NCI-H226 (cell line): Measurements from ENCODE around the gene CHRNA10.
A peak's percentile ranks its signal among the peaks of the same experiment; 100 is the strongest.
"Not testable (repeated sequence)": the region's sequence is repeated elsewhere in the genome, so short reads cannot be mapped to it uniquely, and the experiment has no call there.

Source experiments
- DNase-seq: peaks from one replicate; pipeline ENCODE4 v3.0.0-alpha.2; 2015

CHRNA10 gene

GRCh38 chr11:3665336-3666022, 5.7 kb downstream of the CHRNA10 start:
- DNase-seq: no peak

- no peak for DNase-seq
These were observed 7.1 kb downstream of the CHRNA10 start for GRCh38 chr11:3664032-3664630.

DNA sequence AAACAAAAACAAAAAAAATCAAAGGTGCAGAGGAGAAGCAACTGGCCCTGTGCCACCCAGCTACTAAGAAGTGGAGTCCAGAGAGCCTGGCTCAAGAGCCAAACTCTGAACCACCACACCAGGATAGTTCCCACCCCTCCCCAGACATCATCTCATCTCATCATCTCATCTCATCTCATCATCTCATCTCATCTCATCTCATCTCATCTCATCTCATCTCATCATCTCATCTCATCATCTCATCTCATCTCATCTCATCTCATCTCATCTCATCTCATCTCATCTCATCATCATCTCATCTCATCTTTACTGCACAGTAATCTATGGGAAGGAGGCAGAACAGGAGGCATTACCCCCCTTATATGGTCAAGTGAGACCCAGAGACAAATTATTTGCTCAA, 8.3 kb downstream of the CHRNA10 start:
- no peak for DNase-seq

DNA sequence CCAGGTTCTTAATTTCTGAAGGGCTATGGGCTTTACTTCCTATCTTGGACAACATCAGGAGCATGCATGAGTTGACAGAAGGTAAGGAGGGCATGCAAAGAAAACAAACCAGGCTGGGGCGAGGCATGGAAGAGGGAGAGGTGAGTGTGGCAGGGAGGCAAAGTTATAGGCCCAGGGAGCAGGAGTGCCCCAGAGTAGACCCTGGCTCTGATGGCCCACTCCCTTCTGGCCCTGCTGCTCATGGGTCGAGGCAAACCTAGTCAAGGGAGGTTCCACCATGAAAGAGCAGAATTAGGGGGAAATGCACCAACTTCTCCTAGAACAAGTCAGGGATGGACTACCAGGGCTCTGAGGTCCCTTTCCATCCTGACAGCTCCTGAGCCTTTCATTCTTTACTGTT, 10.2 kb downstream of the CHRNA10 start:
- DNase-seq: no peak

- no peak for DNase-seq
These were observed 11.3 kb downstream of the CHRNA10 start for GRCh38 chr11:3659595-3660515.

- DNase-seq: no peak
These were observed 12.9 kb downstream of the CHRNA10 start for GRCh38 chr11:3658252-3658651.

GRCh38 chr11:3657331-3657730, 13.9 kb downstream of the CHRNA10 start:
- DNase-seq: not testable (repeated sequence)

GRCh38 chr11:3655547-3655946, 15.6 kb downstream of the CHRNA10 start:
- DNase-seq: no peak

GRCh38 chr11:3652514-3652913, 18.7 kb downstream of the CHRNA10 start:
- DNase-seq: not testable (repeated sequence)

DNA sequence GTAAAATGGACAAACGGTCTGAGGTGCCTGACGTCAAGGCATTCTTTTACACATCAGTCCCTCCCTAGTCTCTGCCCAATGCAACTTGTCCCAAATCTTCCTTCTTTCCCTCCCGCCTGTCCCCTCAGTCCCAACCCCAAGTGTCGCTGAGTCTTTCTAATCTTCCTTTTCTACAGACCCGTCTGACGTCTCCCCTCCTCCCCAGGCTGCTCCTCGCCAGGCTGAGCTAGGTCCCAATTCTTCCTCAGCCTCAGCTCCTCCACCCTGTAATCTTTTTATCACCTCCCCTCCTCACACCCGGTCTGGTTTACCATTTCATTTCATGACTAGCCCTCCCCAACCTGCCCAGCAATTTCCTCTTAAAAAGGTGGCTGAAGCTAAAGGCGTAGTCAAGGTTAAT, 21.8 kb downstream of the CHRNA10 start:
- not testable (repeated sequence) for DNase-seq

DNA sequence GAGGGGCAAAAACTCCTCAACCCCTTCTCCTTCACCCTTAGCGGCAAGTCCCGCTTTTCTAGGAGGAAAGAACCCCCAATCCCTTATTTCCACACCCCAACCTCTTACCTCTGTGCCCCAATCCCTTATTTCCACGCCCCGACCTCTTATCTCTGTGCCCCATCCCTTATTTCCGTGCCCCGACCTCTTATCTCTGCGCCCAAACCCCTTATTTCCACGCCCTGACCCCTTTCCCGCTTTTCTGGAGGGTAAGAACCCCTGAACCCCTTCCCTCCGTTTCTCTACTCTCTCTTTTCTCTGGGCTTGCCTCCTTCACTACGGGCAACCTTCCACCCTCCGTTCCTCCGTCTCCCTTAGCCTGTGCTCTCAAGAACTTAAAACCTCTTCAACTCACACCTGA, 22.3 kb downstream of the CHRNA10 start:
- DNase-seq: not testable (repeated sequence)

DNA sequence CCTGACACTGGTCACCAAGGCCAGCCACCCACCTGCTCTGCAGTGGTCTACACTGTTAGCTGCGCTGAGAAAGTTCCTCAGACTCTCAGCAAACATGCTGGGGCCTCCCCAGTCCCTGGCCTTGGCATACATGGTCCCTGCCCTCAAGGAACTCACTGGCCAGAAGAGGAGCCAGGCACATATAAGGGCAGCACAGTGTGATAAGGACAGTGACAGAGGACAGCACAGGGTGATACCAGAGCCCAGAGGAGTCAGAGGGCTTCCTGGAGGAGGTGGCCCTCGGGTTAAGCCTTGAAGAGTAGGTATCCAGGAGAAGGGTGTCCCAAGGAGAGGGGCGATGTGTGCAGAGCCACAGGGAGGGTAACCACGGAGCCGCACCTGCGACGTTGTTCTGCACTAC, 25.6 kb downstream of the CHRNA10 start:
- DNase-seq: no peak

- no peak for DNase-seq
These were observed 26.4 kb downstream of the CHRNA10 start, which contains the start of gene ART1 for GRCh38 chr11:3644817-3645235. TSS of gene ART1 (plus strand) at chr11:3645128. CDS start at chr11:3659214, 14,086 bp downstream.

DNA sequence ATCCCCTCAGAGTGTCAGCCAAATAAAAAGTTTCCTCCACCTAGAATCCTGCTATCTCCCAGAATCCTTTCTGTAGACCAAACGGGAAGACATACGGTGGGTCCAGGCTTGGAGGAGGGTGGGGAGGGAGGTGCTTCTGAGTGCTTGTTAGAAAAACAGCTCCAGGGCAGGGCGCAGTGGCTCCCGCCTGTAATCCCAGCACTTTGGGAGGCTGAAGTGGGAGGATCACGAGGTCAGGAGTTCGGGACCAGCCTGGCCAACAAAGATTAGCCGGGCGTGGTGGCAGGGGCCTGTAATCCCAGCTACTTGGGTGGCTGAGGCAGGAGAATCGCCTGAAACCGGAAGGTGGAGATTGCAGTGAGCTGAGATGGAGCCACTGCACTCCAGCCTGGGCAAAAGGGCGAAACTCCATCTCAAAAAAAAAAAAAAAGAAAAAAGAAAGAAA, 28.1 kb downstream of the CHRNA10 start:
- not testable (repeated sequence) for DNase-seq

GRCh38 chr11:3642071-3642951, 28.9 kb downstream of the CHRNA10 start:
- DNase-seq: peak; percentile 50

GRCh38 chr11:3641701-3642070, 29.5 kb downstream of the CHRNA10 start, which contains the start of gene ART5:
TSS of gene ART5 (minus strand) at chr11:3641992. CDS start at chr11:3641862, 130 bp downstream.
- DNase-seq: no peak

- DNase-seq: no peak
These were observed 30.0 kb downstream of the CHRNA10 start for GRCh38 chr11:3641191-3641590.

- no peak for DNase-seq
These were observed 31.3 kb downstream of the CHRNA10 start for GRCh38 chr11:3639841-3640240.

DNA sequence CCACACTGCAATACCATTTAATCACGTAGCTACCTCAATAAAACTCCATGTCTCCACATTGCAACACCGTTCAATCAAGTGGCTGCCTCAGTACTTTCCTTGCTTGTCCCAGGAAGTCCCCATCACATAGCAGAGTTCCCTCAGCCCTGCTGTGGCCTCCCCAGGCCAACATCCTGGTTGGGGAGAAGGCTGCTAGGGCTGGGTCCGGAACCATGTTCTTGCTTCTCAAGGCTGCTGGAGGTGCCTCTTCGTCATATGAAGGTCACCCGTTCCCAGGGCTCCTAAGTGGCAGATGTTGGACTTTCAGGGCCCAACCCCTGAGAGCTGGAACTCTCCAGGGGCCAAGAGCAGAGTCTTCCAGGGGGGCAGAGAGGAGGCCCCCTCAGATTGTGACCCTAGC, 32.7 kb downstream of the CHRNA10 start:
- no peak for DNase-seq

GRCh38 chr11:3637201-3637600, 34.0 kb downstream of the CHRNA10 start:
- DNase-seq: no peak

DNA sequence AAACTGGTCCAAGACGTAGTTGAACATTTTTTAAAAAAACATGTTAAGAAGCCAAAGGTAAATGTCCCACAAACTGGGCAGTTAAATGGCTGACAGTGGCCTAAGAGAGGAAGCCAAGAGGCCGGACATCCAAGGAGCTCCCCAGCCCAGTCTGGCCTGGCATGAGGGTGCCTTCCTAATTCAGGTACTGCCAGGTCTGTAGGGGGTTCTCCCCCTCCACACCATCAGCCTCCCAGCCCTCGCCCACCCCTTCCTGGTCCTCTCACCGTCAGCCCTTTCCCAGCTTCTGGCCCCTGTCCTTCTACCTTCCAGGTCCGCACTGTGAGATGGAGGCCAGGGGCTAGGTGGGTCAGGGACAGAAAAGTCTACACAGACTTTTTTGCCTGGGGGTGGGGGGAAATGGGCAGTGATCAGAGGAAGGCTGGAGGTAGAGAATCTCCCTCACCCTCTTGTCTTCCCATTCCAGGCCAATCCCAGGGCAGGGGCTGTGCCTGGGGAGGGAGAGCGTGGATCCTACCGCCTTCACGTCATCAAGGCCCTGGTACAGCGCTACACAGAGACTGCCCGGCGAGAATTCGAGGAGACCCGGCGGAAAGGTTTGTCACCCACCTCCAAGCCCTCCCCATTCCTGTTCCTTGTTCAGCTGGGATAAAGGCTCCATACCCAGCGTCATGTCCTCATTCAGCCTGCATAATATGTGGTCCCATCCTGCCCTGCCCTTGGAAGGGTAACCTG, 35.4 kb downstream of the CHRNA10 start:
- no peak for DNase-seq
